Panc1 (cell line): ENCODE results near the gene PRRC1. TPM values are rescaled to one million over a fixed set of nuclear protein-coding genes. Genes with fewer than 3 reads are reported as not detected.

ENCODE experiments used
- ATAC-seq: fragments of 200-7000 bp; cut with Tn5 transposase; 2 replicates; pipeline ENCODE4 v1.9.1; 2020; ENCODE audit warnings: mild to moderate bottlenecking, moderate library complexity
- BruUV-seq: library from RNA; stranded (reverse); fragments of 400-500 nt; replicated peaks from 2 replicates; lab custom pipeline; 2021; lab: Mats Ljungman, UMichigan
- CTCF ChIA-PET: fragments of 300-600 bp; sonication (Branson Sonifier 250); formaldehyde crosslinking; loops from one replicate; lab custom pipeline; 2022; ENCODE audit warnings: antibody characterized with exemption; lab: Charles Lee
- POLR2A ChIA-PET: fragments of 300-600 bp; sonication (Branson Sonifier 250); formaldehyde crosslinking; loops from one replicate; lab custom pipeline; 2022; ENCODE audit warnings: antibody characterized with exemption; lab: Charles Lee
- DNase-seq: peaks from one replicate; pipeline ENCODE4 v3.0.0-alpha.2; 2010; ENCODE audit warnings: low read depth, low spot score
- H3K27ac ChIP-seq: 2 replicates; pipeline ENCODE4 v1.5.1; 2011; ENCODE audit warnings: mild to moderate bottlenecking, low read length, inconsistent platforms
- H3K27me3 ChIP-seq: fragments of 200-500 bp; sonication (Bioruptor generic); 2 replicates; pipeline ENCODE4 v1.6.0; 2014; ENCODE audit warnings: low read length, inconsistent platforms; ENCODE audit not compliant: control insufficient read depth, insufficient read depth
- H3K36me3 ChIP-seq: fragments of 200-500 bp; sonication (Bioruptor generic); 2 replicates; pipeline ENCODE4 v1.5.1; 2014; ENCODE audit warnings: inconsistent platforms, mild to moderate bottlenecking, low read length, moderate library complexity; ENCODE audit not compliant: control insufficient read depth, insufficient read depth
- H3K4me1 ChIP-seq: 2 replicates; pipeline ENCODE4 v1.5.1; 2011; ENCODE audit warnings: inconsistent platforms, mild to moderate bottlenecking, low read length, moderate library complexity; ENCODE audit not compliant: control insufficient read depth, insufficient read depth
- H3K4me3 ChIP-seq, 2 experiments: 2 replicates each; pipeline ENCODE4 v1.5.1; 2011 to 2012; ENCODE audit warnings: low read depth in 2 of 2, low read length in 2 of 2, mild to moderate bottlenecking in 2 of 2, inconsistent platforms in 1 of 2, moderate library complexity in 1 of 2
- H3K9me3 ChIP-seq: fragments of 200-500 bp; sonication (Bioruptor generic); 2 replicates; pipeline ENCODE4 v1.5.1; 2014; ENCODE audit warnings: low read depth, mild to moderate bottlenecking, inconsistent platforms, low read length, moderate library complexity; ENCODE audit not compliant: control insufficient read depth, insufficient read depth
- CTCF ChIP-seq: fragments of 450-650 bp; IDR thresholded peaks from 2 replicates; pipeline ENCODE4 v1.5.1; 2017; ENCODE audit warnings: mild to moderate bottlenecking
- POLR2AphosphoS5 ChIP-seq: IDR thresholded peaks from 2 replicates; pipeline ENCODE4 v1.6.1; 2012; ENCODE audit warnings: mild to moderate bottlenecking, low read depth, low read length, moderate library complexity
- SIN3A ChIP-seq: IDR thresholded peaks from 2 replicates; pipeline ENCODE4 v1.6.1; 2012; ENCODE audit warnings: low read depth, mild to moderate bottlenecking, low read length, moderate library complexity, borderline replicate concordance; ENCODE audit not compliant: insufficient read depth
- TCF7L2 ChIP-seq: IDR thresholded peaks from 2 replicates; pipeline ENCODE4 v1.6.1; 2011; ENCODE audit warnings: mild to moderate bottlenecking, low read depth, low read length, inconsistent platforms
- in situ Hi-C: cut with HindIII; loops from 2 replicates; pipeline ENCODE4 v1.10.0; 2016; ENCODE audit warnings: low sequenced_read_pairs, low pct_unique_long_range_greater_than_20kb
- intact Hi-C: fragments of 100-400 bp; cut with micrococcal nuclease; formaldehyde crosslinking; loops from one replicate; pipeline ENCODE4 v1.10.0; 2022; ENCODE audit not compliant: unreplicated experiment
- total RNA-seq: library from RNA; stranded (reverse); gene quantifications from one replicate; pipeline ENCODE4 v1.2.1, GENCODE V29; 2021; ENCODE audit not compliant: unreplicated experiment
- TF ChIP-seq, protein P1 (sequence below), 2 experiments: IDR thresholded peaks; 2 replicates each; pipeline ENCODE4 v1.6.1; 2011 to 2012; ENCODE audit warnings: low read depth in 2 of 2, control low read depth in 1 of 2, low read length in 1 of 2, mild to moderate bottlenecking in 1 of 2, moderate library complexity in 1 of 2; ENCODE audit not compliant: insufficient read depth in 1 of 2

The PRRC1 gene
- total RNA-seq, 1 experiment from 2014 or later = 48.7 TPM

GRCh38 chr5:127521138-127521770 lies 3.8 kb downstream of the PRRC1 start:
- Histone ChIP-seq H3K4me1 (peaks cover 7% of the 10 kb centered on the region), H3K9me3 (peaks cover 10% of the 10 kb centered on the region; the same call in 1 of the 2 replicates), H3K4me3 (no peak overlapping the region), H3K36me3 (peaks cover 15% of the 10 kb centered on the region), H3K27me3 (no peaks in the 10 kb centered on the region), H3K27ac (no peak overlapping the region)
- ChIA-PET POLR2A (no interaction called here), CTCF (no interaction called here)
- BruUV-seq = no TSS peak
- DNase-seq (no peak), ATAC-seq (no peak)
- intact Hi-C loops = no loop called here
- in situ Hi-C loops = no loop called here
- TF ChIP-seq TCF7L2 (no peak), CTCF (no peak), POLR2AphosphoS5 (no peak), SIN3A (no peak)
- TF ChIP-seq, protein P1, sequence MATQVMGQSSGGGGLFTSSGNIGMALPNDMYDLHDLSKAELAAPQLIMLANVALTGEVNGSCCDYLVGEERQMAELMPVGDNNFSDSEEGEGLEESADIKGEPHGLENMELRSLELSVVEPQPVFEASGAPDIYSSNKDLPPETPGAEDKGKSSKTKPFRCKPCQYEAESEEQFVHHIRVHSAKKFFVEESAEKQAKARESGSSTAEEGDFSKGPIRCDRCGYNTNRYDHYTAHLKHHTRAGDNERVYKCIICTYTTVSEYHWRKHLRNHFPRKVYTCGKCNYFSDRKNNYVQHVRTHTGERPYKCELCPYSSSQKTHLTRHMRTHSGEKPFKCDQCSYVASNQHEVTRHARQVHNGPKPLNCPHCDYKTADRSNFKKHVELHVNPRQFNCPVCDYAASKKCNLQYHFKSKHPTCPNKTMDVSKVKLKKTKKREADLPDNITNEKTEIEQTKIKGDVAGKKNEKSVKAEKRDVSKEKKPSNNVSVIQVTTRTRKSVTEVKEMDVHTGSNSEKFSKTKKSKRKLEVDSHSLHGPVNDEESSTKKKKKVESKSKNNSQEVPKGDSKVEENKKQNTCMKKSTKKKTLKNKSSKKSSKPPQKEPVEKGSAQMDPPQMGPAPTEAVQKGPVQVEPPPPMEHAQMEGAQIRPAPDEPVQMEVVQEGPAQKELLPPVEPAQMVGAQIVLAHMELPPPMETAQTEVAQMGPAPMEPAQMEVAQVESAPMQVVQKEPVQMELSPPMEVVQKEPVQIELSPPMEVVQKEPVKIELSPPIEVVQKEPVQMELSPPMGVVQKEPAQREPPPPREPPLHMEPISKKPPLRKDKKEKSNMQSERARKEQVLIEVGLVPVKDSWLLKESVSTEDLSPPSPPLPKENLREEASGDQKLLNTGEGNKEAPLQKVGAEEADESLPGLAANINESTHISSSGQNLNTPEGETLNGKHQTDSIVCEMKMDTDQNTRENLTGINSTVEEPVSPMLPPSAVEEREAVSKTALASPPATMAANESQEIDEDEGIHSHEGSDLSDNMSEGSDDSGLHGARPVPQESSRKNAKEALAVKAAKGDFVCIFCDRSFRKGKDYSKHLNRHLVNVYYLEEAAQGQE (IDR thresholded peaks at IDR 0.05; ENCODE audit: insufficient read depth in 1 of 2, low read depth in 2 of 2, low read length in 1 of 2) = no peak

DNA sequence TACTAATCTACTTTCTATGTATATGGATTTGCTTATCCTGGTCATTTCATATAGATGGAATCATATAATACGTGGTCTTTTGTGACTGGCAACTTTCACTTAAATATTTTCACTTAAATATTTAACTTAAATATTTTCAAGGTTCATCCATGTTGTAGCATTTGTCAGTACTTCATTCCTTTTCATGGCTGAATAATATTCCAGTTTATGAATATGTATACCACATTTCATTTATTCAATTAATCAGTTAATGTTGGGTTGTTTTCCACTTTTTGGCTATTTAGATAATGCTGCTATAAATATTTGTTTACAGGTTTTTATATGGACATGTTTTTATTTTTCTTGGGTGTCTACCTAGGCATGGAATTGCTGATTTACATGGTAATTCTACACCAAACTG lies 7.7 kb downstream of the PRRC1 start:
- H3K4me3 ChIP-seq = no peak overlapping the region
- in situ Hi-C loops (no loop called here), intact Hi-C loops (no loop called here)
- CTCF ChIA-PET = no interaction called here
- ATAC-seq = no peak
- BruUV-seq = no TSS peak
- H3K36me3 ChIP-seq = peaks cover 21% of the 10 kb centered on the region
- TF ChIP-seq POLR2AphosphoS5 (no peak), TCF7L2 (no peak), CTCF (no peak), SIN3A (no peak)
- TF ChIP-seq, protein P1 (IDR thresholded peaks at IDR 0.05; ENCODE audit: insufficient read depth in 1 of 2, low read depth in 2 of 2, low read length in 1 of 2) = no peak
- POLR2A ChIA-PET = interaction anchor here (0.8 kb wide), 1 partner anchor 13 kb away, joined by 3 read pairs; no protein-coding TSS in a partner anchor
- DNase-seq = no peak
- H3K4me1 ChIP-seq = no peaks in the 10 kb centered on the region
- H3K9me3 ChIP-seq = peaks cover 7% of the 10 kb centered on the region; the same call in 1 of the 2 replicates
- H3K27me3 ChIP-seq = no peaks in the 10 kb centered on the region
- H3K27ac ChIP-seq = no peak overlapping the region
